ENCODE measurements around the gene PLAGL1.

GRCh38 chr6:143953922-143954321 lies 54.1 kb downstream of the PLAGL1 start:
- TF ChIP-seq CTCF (IDR thresholded peaks at IDR 0.05), result no peak
- no peak for TF ChIP-seq POLR2A (IDR thresholded peaks at IDR 0.05)

Data from heart left ventricle (tissue), 13 donors.